KBM-7 (cell line): Measurements from ENCODE around the gene SMIM44.
"Not testable (repeated sequence)": the region's sequence is repeated elsewhere in the genome, so short reads cannot be mapped to it uniquely, and the experiment has no call there.

ENCODE experiments used
- DNase-seq: peaks from one replicate; pipeline ENCODE4 v3.0.0-alpha.2; 2015
- in situ Hi-C: fragments of 300-500 bp; cut with MboI; formaldehyde crosslinking; loops from 2 replicates; pipeline ENCODE4 v1.14.3; 2020; ENCODE audit warnings: low sequenced_read_pairs, low pct_unique_long_range_greater_than_20kb, mixed read lengths

Gene SMIM44

DNA sequence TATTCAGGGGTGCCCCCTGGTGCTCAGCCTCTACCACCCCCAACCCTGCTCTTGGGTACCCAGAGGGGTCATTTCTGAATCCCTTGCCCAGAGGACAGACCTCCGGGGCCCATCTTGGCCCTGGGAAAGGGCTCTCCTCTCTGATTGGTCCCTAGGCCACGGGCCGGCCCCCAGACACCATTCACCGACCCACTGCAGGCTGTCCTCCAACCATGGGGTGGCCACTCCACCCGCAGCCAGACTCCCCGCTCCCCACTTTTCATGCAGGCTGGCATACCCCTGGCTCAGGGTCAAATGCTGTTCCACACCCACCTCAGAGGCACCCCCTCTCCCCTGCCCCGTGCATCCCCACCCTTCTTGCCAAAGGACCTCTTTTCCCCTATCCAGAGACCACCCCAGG lies 17.7 kb downstream of the SMIM44 start:
- in situ Hi-C loops: no loop called here
- no peak for DNase-seq

DNA sequence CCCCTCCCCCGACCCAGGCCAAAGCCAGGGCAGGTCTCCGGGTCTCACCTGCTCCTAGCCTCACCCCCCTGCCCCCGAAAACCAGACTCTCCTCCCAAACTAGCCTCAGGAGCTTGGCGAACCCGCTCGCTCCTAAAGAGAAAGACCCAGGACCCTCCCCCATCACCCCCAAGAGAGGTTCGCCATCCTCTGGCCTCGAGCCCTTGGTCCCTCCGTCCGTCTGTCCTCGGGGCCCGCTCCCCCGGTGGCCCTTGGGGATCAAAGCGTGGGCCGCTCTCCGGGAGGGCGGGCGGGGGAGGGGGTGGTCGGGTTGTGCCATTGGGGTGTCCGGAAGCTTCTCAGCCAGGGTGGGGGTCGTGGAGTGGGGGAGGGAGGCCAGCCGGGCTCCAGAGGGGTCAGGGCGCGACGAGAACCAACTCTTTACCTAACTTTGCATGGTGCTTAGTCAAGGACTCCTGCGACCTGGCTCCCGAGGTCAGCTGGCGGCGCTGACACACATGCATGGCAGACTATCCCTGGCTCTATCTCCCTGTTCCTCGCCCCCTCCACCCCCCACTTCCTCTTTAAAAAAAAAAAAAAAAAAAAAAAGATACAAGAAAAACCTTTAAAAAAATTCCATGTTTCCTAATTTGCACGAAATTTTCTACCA lies 18.5 kb downstream of the SMIM44 start:
- in situ Hi-C loops: no loop called here
- DNase-seq: no peak

DNA sequence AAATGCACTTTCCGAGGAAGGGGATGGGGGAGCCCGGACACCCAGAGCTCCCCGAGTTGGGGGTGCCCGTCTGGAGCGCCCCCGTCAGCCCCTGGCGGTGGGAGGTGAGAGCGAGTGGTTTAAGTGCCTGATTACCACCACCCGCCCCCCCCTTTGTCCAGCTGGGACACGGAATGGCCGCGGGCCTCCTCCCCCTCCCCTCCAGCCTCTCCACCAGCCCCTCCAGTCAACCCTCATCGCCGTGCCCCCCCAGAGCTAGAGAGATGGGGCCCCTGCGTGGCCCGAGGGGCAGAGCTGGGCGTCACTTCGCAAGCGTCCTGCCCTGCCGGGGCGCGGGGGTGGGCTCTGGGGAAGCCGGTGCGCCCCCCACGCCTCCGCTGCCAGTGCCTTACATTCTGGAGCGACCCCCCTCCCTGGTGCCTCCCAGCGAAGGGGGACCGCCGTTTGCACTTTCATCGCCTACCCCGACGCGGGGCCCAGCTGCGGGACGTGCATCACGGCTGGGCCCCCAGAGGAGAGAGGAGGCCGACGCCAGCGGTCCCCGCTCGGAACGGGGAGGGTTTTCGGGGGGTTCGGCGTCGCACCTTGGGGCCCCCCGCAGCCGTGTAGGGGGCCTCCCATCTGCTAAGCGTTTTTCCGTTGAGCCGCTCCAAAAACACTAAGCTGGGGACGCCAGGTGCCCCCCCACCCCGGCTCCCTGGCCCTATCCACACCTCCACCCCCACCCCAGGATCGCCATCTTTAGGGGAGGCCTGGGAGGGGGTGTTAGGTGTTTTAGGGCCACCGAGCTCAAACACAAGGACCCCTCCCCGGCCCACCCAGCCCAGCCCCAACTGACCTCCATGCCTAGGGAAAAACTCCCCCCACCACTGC lies 19.3 kb downstream of the SMIM44 start:
- no peak for DNase-seq
- in situ Hi-C loops: no loop called here

DNA sequence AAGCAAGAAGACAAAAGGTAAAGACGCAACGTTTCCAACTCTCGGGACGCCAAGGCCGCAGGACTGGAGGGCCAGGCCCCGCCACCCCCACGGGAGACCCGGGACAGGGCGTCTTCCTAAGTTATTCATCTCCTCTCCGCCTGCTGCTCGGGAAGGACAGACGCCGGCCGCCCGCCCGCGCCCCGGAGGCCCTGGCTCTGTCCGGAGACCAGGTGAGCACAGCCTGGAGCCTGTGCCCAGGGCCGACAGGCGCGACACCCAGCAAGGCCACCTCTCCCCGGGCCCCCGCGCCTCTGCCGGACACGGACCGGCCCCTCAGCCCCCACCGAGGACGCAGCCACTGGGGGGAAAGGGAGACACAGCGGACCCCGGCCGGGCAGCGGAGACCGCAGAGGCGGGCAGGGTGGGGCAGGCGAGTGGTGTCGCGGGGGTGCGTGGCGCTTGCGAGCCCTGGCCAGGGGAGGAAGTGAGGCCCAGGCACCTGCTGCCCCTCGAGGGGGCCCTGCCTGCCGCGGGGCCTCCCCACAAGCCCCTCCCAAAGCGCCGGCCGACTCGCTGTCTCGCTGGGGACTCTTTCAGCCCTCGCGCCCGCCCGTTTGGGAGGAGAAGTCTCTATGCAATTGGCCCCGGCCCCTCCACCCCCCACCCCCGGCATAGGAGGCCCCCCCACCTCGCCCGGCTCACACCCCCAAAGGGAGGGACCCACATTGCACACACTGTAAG lies 20.1 kb downstream of the SMIM44 start:
- in situ Hi-C loops: no loop called here
- DNase-seq: no peak

DNA sequence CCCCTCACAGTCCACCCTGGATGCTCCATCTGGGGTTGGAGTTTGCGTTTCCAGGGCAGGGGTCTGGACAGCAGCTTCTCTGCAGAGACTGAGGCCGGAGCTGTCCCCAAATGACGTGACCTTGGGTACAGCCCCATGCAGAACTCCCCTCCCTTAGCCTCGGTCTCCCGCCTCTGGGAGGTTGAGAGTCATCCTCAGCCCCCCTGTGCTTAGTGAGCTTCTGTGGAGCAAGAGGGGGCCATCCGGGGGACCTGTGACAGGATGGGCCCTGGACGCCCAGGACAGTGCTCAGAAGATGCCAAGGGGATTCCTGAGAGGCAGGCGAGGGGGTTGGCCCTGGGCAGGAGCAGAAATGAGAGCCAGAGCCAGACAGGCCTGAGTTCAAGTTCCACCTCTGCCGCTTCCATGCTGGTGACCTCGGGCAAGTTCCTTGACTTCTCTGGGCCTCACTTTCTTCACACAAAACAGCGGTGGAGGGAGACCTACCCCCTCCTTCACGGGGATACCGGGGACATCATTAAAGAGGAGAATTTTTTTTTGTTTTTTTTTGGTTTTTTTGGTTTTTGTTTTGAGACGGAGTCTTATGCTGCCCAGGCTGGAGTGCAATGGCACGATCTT lies 23.2 kb downstream of the SMIM44 start:
- no peak for DNase-seq
- in situ Hi-C loops: no loop called here

DNA sequence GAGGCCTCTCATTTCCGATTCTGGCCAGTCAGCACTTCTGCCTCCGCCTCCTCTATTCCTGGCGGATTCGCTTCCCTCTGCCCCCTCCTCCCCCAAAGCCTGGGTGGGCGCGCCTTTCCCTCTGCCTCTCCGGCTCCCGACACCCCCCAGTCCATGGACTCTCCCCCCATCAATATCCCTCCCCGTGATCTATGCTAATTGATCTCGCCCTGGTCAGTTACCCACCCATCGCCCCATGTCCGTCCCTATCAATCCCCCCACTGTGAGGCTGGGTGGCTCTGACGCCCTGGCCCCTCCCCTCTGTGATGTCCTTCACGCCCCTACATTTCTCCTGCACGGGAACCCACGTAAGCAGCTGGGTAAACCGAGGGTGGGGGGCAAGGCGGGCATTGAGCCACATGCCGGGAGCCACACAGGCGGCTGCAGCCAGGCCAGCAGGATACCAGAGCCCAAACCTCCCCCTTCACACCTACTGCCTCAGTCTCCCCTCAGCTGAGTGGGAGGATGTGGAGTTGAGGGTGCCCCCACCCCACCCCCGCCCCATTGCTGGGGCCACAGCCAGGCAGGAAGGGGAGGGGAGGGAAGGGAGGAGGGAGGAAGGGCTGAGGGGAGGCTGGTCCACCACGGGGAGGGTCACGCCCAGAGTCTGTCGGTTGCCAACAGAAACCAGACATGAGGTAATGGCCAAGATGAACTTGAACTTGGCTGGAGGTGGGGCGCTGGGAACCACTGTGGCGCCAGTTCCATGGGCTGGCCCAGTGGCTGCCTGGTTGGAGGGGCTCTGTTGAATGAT lies 24.0 kb downstream of the SMIM44 start:
- in situ Hi-C loops: no loop called here
- DNase-seq: no peak

DNA sequence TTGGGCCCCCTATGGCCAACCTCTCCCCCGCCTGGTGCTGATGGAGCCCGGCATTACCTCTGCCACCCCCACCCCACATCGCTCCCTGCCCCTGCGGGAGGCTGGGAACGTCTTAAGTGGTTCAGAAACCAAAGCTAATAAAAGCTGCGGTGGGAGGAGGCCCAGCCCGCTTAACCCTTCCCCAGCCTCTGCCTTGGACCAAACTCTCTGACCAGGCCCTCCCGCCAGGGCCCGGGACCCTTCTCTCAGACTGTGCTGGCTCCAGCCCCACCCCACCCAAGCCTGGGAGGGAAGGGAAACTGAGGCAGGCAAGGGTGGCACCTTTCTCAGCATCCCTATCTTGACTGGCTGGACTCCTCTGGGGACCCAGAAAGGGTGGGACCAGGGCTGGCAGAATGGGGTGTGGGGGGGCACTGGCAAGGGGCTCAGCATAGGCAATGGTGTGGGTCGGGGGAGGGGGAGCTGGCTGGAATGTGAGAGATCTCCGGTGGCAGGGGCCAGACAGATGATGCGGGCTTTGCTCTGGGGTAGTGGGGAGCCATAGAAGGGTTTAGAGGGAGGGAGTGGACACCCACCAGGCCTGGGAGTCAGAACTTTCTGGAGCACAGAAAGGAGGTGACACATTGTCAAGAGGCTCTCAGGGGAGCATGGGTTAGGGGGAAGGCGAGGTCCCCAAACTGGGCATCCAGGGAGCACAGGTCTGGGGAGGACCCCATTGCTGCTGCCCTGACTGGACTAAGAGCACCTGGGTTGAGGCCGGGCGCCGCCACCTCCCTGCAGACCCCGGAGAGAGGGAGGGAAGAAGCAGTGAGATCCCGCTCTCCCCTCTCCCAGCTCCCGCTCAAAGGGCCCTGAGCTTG lies 24.8 kb downstream of the SMIM44 start:
- in situ Hi-C loops: no loop called here
- no peak for DNase-seq

DNA sequence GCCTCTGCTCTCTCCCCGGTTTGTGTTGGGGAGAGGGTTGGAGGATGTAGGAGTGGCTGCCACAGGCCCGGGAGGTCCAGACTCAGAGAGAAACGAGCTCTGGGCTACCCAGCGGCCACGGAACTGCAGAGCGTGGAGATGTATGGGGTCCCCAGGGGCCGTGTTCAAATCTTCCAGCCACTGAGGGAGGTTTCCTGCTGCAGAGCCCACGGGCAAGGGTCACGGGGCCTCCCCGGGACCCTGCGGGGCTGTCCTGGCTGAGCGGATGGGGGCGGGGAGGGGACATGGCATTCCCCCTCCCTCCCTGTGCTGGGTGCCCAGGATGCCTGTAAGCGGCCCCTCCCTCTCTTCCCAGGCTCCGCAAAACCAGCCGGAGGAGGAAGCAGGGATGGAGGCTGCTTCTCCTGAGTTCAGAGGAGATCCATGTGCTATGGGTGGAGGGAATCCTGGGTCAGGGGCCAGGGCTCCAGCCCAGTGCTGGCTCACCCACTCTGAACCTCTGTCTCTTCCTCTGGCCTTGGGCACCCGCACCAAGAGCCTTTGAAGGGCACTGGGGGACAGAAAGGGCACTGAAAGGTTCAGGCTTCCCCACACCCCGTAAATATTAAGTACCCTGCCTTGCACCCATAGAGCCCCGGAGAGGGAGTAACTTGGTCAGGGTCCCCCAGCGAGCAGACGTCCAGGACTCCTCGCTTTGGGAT lies 25.6 kb downstream of the SMIM44 start:
- in situ Hi-C loops: no loop called here
- no peak for DNase-seq

DNA sequence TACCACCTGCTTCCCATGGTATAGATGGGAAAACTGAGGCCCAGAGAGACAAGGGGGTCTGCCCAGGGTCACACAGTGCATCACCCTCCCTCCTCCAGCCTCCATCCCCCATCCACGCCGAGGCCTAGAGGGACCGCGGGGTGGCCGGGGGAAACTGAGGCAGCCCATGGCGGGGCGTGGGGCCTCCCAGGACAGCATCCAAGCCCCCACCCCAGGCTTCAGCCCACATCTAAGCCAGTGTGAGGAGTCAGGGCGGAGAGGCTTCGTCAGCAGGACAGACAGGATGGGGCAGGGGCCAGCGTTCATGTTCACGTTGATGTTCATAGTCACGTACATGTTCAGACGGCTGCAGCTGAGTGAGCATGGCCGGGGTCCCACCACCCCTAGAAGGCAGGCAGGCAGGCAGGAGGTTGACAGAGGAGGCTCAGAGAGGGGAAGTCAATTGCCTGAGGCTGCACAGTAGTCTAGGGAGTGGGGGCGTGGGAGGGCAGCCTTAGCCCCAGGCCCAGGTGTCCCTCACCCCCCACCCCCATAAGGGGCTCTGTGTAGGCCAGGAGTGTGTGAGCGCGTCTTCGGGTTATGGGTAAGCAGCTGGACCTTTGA lies 26.2 kb downstream of the SMIM44 start:
- in situ Hi-C loops: no loop called here

DNA sequence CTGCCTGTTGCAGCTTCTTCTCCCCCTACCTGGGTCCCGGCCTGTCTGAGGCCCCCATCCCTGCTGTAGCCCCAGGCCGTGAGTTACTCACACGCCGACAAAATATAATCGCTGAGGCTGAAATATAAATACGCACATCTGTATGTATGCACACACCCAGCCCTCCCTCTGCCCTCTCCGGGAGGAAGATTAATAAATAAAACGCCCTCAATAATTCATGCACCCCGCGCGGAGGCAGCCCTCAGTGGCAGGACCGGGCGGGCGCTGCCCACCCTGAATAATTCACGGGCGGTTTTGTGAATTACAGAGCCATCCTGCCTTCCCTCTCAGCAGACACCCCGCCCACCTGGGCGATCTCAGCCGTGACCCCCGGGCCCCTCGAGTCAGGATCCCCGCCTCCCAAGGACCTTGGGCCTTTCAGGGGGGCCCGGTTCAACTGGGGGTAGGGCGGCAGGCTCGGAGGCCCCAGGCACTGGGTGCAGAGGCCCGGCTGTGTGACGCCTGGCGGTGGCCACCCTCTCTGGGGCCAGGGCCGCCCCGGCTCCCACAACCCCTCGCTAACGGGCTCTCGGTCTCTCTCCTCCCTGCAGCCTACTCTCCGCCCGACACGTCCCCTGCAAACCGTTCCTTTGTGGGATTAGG lies 27.2 kb downstream of the SMIM44 start:
- DNase-seq: no peak
- in situ Hi-C loops: no loop called here

More for the DNA sequence above, 26.2 kb downstream of the SMIM44 start:
- DNase-seq: no peak

DNA sequence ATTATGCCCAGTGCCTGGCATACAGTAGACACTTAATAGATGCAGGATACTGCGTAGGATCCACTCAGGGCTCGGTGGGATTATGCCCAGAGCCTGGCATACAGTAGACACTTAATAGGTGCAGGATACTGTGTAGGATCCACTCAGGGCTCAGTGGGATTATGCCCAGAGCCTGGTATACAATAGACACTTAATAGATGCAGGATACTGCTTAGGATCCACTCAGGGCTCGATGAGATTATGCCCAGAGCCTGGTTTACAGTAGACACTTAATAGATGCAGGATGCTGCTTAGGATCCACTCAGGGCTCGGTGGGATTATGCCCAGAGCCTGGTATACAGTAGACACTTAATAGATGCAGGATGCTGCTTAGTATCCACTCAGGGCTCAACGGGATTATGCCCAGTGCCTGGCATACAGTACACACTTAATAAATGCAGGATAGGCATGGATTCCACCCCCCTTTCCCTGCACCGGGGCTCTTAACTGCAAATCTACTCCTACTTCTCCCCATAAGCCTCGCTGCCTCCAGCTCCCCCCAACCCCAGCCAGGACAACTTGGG lies 27.8 kb downstream of the SMIM44 start:
- in situ Hi-C loops: no loop called here
- DNase-seq: no peak

DNA sequence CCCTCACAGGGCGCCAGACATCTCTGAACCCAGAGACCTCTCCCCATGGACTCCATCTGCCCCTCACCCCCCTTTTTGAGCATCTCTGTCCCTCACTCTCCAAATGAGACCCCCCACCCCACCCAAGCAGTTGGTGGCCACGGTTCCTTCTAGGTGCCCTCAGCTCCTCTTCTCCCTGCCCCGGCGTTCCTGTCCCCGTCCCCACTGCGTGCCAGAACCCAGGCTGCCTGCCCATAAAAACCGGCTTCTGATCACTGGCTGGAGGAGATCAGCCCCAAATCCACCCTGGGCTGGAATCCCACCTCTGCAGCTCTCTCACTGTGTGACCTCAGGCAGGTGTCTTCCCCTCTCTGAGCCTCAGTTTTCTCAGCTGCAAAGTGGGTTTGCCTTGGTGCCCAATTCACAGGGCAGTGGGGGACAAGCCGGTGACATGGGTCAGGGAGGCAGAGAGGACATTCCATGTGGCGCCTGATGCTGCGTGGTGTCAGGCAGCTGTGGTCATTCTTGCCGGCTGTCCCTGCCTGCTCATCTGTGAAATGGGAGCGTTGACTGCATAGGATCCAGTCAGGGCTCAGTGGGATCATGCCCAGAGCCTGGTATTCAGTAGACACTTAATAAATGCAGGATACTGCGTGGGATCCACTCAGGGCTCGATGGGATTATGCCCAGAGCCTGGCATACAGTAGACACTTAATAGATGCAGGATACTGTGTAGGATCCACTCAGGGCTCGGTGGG lies 28.4 kb downstream of the SMIM44 start:
- in situ Hi-C loops: no loop called here
- DNase-seq: no peak

DNA sequence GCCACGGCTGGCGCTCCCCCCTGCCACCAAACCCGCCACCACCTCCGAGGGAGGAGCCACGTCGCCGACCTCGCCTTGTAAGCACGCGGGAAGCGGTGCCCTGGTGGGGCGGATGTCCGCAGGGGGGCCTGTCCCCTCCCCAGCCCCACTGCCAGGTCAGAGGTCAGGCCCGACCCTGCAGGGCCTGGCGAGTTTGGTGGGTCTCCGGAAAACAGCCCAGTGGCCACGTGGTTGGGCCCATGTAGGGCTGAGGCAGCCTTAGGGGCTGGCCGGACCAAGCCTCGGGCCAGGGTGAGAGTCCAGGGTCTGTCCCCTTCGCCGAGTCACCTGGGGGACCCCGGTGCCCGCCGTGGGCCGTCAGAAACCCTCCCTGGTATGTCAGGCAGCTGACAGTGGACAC lies 29.4 kb downstream of the SMIM44 start:
- in situ Hi-C loops: no loop called here
- DNase-seq: no peak

DNA sequence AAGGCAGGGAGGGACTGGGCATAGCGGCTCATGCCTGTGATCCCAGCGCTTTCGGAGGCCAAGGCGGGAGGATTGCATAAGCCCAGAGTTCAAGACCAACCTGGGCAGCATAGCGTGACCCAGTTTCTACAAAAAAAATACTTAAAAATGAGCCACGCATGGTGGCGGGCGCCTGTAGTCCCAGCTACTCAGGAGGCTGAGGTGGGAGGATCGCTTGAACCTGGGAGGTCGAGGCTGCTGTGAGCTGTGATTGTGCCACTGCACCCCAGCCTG lies 30.4 kb downstream of the SMIM44 start:
- DNase-seq, in situ Hi-C loops: not testable (repeated sequence)

DNA sequence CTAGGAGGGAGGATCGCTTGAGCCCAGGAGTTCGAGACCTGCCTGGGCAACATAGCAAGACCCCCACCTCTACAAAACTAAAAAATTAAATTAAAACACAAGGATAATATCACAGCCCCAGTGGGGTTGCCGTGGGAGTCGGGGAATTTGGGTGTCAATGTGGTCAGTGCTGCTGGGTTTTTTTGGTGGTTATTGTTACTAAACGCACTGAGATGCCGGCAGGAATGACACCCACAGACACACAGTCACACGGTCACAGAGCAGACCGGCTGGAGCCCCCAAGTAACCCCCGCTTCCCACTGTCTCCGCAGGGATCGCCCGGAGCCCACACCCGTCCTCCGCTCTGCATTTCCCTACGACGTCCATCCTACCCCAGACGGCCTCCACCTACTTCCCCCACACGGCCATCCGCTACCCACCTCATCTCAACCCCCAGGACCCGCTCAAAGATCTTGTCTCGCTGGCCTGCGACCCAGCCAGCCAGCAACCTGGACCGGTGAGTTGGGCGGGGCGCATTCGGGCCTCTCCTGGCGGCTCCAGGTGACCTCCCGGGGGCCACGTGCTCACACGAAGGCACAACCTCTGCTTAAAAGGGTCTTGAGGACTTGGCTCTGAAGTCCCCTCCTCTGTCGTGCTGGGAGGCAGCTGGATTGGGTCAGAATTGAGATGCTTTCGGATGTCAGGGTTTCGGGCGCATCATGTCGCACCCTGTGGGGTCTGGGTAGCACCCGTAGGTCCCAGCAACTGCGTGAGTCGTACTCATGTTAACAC lies 30.9 kb downstream of the SMIM44 start:
- no peak for DNase-seq
- in situ Hi-C loops: no loop called here
